CD4-positive, alpha-beta T cell treated with Interleukin-4 for 4 hours (primary cell): ENCODE results near the gene C18orf54.

Experiments
- DNase-seq: peaks from one replicate; pipeline ENCODE4 v3.0.0-alpha.2; 2020

C18orf54 gene

DNA sequence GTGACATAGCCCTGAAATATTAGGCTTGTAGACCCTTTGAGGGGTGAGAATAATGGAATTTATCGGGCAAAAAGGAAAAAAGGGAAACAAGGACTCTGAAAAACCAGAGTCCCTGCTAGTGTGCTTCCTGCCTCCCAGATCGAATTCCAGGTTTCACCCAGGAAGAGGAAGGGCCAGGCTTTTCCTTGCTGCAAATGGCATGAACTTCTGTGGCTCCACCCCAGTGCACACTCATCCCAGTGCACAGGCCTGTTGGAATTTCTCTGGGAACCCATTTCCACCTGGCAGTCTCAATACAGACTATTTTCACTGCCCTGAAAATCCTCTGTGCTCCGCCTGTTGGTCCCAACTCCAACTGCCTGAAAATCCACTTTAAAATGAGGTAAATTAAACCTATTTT, 29.9 kb downstream of the C18orf54 start:
- no peak for DNase-seq

DNA sequence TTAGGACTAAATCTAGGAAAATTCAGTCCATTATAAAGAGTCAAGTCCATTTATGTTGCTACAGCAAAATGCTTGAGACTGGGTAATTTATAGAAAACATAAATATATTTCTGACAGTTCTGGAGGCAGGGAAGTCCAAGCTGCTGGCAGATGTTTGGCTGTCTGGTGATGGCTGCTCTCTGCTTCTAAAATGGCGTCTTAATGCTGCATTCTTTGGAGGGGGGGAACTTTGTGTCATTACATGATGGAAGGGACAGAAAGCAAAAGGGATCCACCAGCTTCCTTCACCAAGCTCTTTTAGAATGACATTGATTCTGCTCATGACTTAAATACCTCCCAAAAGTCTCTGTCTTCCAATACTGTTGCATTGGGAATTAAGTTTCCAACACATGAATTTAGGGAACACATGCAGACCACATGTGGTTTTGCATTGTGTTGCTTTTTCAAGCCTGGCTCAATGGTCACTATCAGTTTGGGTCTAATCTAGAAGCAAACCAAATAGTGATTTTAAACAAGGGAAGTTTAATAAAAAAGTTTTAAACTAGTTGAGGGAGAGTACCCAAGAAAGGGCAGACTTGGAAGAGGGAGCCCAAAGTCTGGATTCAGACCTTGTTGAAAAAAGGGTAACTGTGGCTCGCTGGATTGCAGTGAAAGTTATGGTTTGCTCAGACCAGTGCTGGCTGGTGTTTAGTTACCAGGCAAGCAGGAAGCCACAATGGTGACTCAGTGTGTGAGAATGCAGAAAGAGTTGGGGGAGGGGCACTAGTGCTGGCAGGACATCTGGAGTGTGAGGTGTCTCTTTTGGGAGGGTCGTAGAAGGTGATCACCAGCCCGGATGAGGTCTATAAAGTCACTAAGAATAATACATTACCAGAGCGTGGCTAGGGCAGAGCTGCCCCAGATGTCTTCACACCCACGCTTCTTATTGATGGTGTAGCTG, 30.8 kb downstream of the C18orf54 start:
- peak; percentile 10 for DNase-seq

DNA sequence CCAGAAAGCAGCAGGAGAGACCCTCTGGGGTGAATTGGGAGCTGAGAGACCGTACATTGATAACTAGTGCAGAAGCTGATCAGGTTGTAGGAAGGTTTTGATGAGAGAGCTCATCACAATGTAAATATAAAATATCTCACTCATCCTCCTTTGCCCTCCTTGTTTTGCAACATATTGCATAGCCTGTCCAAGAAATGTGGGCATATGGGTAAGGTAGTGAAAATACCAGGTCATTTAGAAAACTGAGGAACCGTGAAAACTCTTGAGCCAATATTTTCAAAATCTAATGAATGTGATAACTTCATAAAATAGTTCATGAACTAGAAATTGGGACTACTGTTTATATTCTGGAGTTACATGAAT, 31.4 kb downstream of the C18orf54 start:
- DNase-seq: no peak

DNA sequence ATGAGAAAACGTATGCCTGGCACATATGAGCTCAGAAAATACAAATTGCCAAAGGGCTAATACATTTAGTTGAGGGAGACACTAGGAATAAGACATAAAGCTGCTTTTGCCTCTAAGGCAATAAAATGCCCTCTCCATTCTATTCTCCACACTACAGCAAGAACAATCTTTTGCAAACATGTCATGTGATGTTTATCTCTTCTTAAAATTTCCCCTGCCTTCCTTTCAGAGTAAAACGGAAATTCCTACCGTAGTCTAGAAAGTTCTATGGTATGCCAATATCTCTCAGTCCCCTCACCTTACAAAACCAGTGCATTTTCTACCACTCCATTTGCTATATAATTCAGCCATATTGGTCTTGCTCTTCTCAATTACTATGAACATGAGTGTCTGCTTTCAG, 33.1 kb downstream of the C18orf54 start:
- DNase-seq: no peak

DNA sequence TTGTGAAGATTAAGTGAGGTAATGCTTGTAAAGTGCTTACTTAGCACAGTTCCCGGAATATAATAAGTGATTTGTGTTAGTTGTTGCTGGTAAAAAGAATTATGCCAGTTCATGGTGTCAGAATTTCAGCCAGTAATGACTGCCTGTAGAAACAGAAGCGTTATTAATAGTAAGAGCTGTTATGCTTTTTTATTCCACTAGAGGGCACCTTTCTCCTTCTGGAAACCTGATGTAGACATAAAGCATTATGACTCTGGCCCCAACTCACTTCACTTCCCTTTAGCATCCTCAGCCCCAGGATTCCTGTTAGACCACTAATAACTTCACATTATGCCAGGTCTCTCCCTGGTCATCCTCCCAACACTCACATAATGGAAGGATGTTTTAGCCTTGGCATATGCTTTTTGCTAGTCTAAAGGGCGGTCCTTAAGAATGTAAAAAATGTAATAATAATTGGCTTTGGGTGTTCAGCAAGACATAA, 34.9 kb downstream of the C18orf54 start:
- peak; percentile 69 for DNase-seq

DNA sequence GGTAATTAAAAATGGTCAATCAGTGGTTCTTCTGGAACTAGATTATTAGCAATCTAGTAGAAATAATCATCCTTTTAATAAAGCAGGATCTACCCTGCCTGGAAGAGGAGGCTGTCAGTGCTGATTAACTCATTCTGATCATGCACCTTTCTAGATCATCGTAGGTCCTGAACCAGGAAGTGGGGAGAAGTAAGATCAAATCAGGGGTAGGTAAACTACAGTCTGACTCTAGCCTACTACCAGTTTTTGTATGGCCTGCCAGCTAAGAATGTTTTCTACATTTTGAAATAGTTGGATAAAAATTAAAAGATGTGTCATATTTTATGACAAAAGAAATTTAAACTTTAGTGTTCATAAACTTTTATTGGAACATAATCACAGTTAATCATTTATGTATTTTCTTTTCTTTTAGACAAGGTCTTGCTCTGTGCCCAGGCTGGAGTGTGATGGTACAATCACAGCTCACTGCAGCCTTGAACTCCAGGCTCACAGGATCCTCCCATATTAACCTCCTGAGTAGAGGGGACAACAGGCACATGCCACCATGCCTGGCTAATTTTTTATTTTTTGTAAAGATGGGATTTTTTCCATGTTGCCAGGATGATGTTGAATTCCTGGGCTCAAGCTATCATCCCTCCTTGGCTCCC, 36.1 kb downstream of the C18orf54 start:
- no peak for DNase-seq

DNA sequence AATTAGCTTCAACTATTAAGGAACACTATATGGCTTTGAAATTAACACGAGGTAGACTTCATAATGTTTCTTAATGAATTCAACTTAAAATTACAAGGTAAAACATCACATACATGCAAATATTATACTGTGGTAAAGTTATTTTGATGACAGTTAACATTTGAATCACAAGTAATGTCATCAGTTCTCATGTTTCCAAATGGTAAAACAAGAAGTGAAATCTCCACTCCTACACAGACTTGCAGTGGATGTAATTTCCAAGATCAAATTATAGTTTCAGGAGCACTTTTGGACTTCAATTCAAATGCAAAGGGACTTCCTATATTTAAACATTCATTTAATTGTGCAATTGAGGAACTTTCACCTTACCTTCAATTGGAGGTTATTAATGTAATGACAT, 39.1 kb downstream of the C18orf54 start:
- no peak for DNase-seq

DNA sequence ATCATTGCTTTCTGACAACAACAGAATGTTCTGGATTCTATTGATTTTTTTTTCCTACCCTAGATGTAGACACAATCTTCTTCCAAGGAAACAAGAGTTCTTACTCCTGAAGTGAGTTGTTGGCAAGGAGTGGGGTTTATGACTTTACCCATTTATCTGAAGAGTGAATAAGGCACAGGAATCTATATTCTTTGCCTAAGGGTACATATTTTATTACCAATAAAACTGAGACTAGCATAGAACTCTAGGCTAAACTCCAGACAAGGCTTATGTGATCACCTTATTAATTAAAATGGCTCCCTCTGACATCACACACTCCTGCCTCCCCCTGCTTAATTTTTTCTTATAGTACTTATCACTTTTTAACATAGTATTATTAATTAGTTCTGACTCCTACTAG, 47.6 kb downstream of the C18orf54 start:
- DNase-seq: no peak

DNA sequence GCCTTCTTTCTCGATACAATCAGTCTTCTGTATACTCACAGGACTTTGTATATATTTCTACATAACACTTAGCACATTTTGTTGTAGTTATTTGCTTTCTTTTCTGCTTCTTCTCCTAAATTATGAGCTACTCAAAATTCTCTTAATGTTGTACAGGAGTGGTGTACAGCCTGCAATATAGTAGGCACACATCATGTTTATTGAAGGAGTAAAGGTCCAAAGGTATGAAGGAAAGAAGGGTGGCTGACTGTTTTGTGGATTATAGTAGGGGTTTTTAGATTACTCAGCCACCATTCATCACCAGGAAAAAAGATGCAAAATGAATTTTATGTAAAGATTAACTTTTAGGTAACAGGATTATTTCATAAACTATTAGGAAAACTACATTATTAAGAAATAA, 54.1 kb downstream of the C18orf54 start:
- no peak for DNase-seq

DNA sequence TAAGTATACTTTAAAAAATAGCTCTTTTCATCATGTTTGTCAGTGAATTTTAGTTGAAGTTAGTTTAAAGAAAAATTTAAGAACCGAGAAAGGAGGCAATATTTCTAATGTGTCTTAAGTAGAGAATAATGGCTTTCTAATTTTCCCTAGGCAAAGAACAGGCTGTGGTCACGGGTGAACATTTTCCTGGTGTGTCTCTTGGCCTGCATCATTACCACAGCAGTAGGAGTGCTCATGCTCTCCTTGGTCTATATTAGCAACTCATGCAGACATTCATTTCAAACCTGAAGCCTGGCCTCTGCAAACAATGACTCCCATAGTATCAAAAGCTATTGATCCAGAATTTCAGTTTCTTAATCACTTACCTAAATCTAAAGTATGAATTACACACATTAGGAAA, 57.4 kb downstream of the C18orf54 start:
- DNase-seq: no peak

DNA sequence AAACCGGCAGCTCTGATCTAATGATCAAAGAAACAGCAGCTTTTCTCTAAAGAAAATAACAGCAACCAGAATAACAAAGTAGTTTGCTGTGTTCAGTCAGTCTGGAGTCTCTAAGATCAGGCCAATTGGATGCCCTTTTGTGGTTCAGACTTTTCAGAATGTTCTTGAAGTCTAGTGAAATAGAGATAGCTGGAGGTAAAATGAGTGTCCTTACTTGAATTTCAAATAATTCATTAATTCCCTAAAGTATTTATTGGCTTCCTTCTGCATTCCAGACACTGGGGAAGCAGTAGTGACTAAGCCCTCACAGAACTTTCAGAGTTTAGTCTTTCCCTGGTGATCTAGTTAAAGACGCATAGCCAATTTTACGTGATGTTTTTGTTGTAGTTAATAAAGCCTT, 58.7 kb downstream of the C18orf54 start:
- no peak for DNase-seq

DNA sequence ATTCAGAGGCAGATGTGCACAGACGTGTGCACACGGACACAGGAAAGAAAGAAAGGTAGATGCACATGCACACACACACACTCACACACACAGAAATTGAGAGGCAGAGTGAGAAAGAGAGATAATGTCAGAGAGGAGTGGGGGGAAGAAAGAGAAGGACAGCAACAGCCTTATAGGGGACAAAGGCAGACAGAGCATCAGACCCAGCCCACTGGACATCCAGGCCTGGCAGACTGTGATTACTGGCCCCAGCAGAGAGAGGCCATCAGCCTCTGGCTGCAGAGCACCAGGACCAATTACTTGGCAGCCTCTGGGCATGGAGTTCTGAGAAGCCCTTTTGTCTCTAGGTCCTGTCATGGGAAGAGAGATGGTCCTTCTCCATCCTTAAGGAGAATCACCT, 66.1 kb downstream of the C18orf54 start:
- DNase-seq: no peak

DNA sequence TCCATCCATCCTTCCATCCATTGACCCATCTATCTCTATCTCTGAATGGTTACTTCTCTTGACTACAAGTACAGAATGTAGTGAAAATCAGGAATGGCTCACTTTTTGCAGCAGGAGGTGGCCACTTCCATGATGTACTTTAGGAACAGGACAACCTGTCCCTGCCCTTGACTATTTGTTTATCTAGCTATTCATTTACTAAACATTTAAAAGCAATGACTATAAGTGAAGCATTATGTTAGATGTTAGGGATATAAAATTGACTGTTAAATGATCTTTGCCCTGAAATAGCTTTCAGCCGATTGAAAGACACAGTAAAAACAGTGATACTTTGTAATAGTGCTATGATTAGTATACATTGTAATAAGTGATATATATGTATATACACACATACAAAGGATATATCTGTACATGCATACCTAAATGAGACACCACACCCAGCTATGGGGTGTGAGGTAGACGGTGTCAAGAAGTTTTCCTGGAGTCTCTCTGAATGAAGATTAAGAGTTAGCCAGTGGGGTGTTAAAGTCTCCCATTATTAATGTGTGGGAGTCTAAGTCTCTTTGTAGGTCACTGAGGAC, 68.5 kb downstream of the C18orf54 start:
- no peak for DNase-seq
